Stimulated activated CD4-positive, alpha-beta T cell treated with anti-CD3 and anti-CD28 coated beads, Interleukin-2, amount 100 ng/mL, for 24 hours (primary cell): Measurements from ENCODE around the gene MXI1.

Experiments
- DNase-seq, 2 donors: peaks; one replicate each; pipeline ENCODE4 v3.0.0-alpha.2; 2020

The MXI1 gene

GRCh38 chr10:110207011-110207804 is at the start of gene MXI1:
Gene MXI1, plus strand, starts transcription at chr10:110207605. Its CDS starts 204 bp downstream, at chr10:110207809.
- DNase-seq, result peak; percentile 37 to 54

- DNase-seq, result peak in 1 of 2 donors; percentile 11
Observed at GRCh38 chr10:110158051-110159005, 49.1 kb upstream of the MXI1 start.

- DNase-seq, result no peak
Observed at GRCh38 chr10:110160081-110160480, 47.3 kb upstream of the MXI1 start.

- no peak for DNase-seq
Observed at GRCh38 chr10:110160522-110160921, 46.9 kb upstream of the MXI1 start.

GRCh38 chr10:110162741-110163145 is 44.7 kb upstream of the MXI1 start:
- DNase-seq, result no peak

GRCh38 chr10:110163192-110163773 is 44.1 kb upstream of the MXI1 start:
- no peak for DNase-seq

- no peak for DNase-seq
Observed at GRCh38 chr10:110163841-110164240, 43.6 kb upstream of the MXI1 start.

GRCh38 chr10:110165239-110165638 is 42.2 kb upstream of the MXI1 start:
- peak; percentile 12 to 33 for DNase-seq

GRCh38 chr10:110167149-110167548 is 40.3 kb upstream of the MXI1 start:
- DNase-seq, result no peak

GRCh38 chr10:110168601-110169481 is 38.6 kb upstream of the MXI1 start:
- no peak for DNase-seq

GRCh38 chr10:110169586-110169985 is 37.8 kb upstream of the MXI1 start:
- DNase-seq, result no peak

GRCh38 chr10:110170142-110170971 is 37.0 kb upstream of the MXI1 start:
- DNase-seq, result no peak

GRCh38 chr10:110171032-110171431 is 36.4 kb upstream of the MXI1 start:
- no peak for DNase-seq

- no peak for DNase-seq
Observed at GRCh38 chr10:110172155-110172554, 35.2 kb upstream of the MXI1 start.

- DNase-seq, result no peak
Observed at GRCh38 chr10:110174201-110174600, 33.2 kb upstream of the MXI1 start.

GRCh38 chr10:110174816-110175215 is 32.6 kb upstream of the MXI1 start:
- no peak for DNase-seq

- DNase-seq, result no peak
Observed at GRCh38 chr10:110175406-110175805, 32.0 kb upstream of the MXI1 start.

GRCh38 chr10:110176141-110177030 is 31.0 kb upstream of the MXI1 start:
- no peak for DNase-seq

GRCh38 chr10:110179220-110179619 is 28.2 kb upstream of the MXI1 start:
- no peak for DNase-seq

- DNase-seq, result no peak
Observed at GRCh38 chr10:110181451-110181850, 26.0 kb upstream of the MXI1 start.
